ENCODE measurements around the gene CLCNKA. TPM values are rescaled to one million over a fixed set of nuclear protein-coding genes. Genes with fewer than 3 reads are reported as not detected.
"Not testable (repeated sequence)": the region's sequence is repeated elsewhere in the genome, so short reads cannot be mapped to it uniquely, and the experiment has no call there.

Gene CLCNKA
- total RNA-seq, 2 experiments from 2014 or later, result not detected

- no peak overlapping the region for H3K27ac Mint-ChIP-seq
- CTCF ChIA-PET, result interaction anchor here (1.4 kb wide), 1 partner anchor 13 kb away, joined by 6 read pairs; no protein-coding TSS in a partner anchor
Observed at GRCh38 chr1:16023050-16023653, 1.3 kb downstream of the CLCNKA start.

GRCh38 chr1:16026302-16026701 lies 4.5 kb downstream of the CLCNKA start:
- CTCF ChIA-PET; DNase-seq; H3K4me1 Mint-ChIP-seq (ENCODE audit: low read depth); H3K4me3 Mint-ChIP-seq; H3K9me3 Mint-ChIP-seq; intact Hi-C loops (cut with micrococcal nuclease); H3K36me3 Mint-ChIP-seq (ENCODE audit: low read depth); H3K27ac Mint-ChIP-seq: not testable (repeated sequence)
- peaks cover 15% of the 10 kb centered on the region for H3K27me3 Mint-ChIP-seq (ENCODE audit: low read depth)

More at GRCh38 chr1:16023050-16023653, 1.3 kb downstream of the CLCNKA start:
- DNase-seq, result no peak
- Mint-ChIP-seq H3K4me1 (ENCODE audit: low read depth) (peaks cover 4% of the 10 kb centered on the region), H3K36me3 (ENCODE audit: low read depth) (no peaks in the 10 kb centered on the region), H3K27me3 (ENCODE audit: low read depth) (peaks cover under 1% of the 10 kb centered on the region), H3K9me3 (no peaks in the 10 kb centered on the region), H3K4me3 (no peak overlapping the region)
- intact Hi-C loops (cut with micrococcal nuclease), result no loop called here

- Mint-ChIP-seq H3K36me3 (ENCODE audit: low read depth) (no peaks in the 10 kb centered on the region), H3K9me3 (no peaks in the 10 kb centered on the region), H3K4me3 (no peak overlapping the region), H3K4me1 (ENCODE audit: low read depth) (peaks cover 4% of the 10 kb centered on the region), H3K27me3 (ENCODE audit: low read depth) (peaks cover 15% of the 10 kb centered on the region), H3K27ac (no peak overlapping the region)
- DNase-seq, result no peak
- intact Hi-C loops (cut with micrococcal nuclease), result no loop called here
- CTCF ChIA-PET, result no interaction called here
Observed at GRCh38 chr1:16026723-16027484, 5.1 kb downstream of the CLCNKA start.

GRCh38 chr1:16028237-16029002 lies 6.6 kb downstream of the CLCNKA start:
- DNase-seq, result no peak
- H3K4me1 Mint-ChIP-seq (ENCODE audit: low read depth), result peaks cover 4% of the 10 kb centered on the region
- no peaks in the 10 kb centered on the region for H3K36me3 Mint-ChIP-seq (ENCODE audit: low read depth)
- CTCF ChIA-PET, result no interaction called here
- H3K27ac Mint-ChIP-seq, result no peak overlapping the region
- H3K27me3 Mint-ChIP-seq (ENCODE audit: low read depth), result peaks cover 17% of the 10 kb centered on the region
- H3K9me3 Mint-ChIP-seq, result no peaks in the 10 kb centered on the region
- intact Hi-C loops (cut with micrococcal nuclease), result no loop called here
- no peak overlapping the region for H3K4me3 Mint-ChIP-seq

GRCh38 chr1:16029003-16029268 lies 7.1 kb downstream of the CLCNKA start:
- H3K36me3 Mint-ChIP-seq (ENCODE audit: low read depth); CTCF ChIA-PET; intact Hi-C loops (cut with micrococcal nuclease): not testable (repeated sequence)

GRCh38 chr1:16029288-16029687 lies 7.5 kb downstream of the CLCNKA start:
- Mint-ChIP-seq H3K36me3 (ENCODE audit: low read depth) (no peaks in the 10 kb centered on the region), H3K27me3 (ENCODE audit: low read depth) (peaks cover 17% of the 10 kb centered on the region), H3K4me3 (no peak overlapping the region), H3K9me3 (no peaks in the 10 kb centered on the region), H3K4me1 (ENCODE audit: low read depth) (peaks cover 4% of the 10 kb centered on the region), H3K27ac (no peak overlapping the region)
- intact Hi-C loops (cut with micrococcal nuclease), result no loop called here
- no peak for DNase-seq
- CTCF ChIA-PET, result no interaction called here

More at GRCh38 chr1:16029003-16029268, 7.1 kb downstream of the CLCNKA start:
- H3K4me3 Mint-ChIP-seq; DNase-seq; H3K4me1 Mint-ChIP-seq (ENCODE audit: low read depth); H3K27ac Mint-ChIP-seq; H3K9me3 Mint-ChIP-seq: not testable (repeated sequence)
- peaks cover 17% of the 10 kb centered on the region for H3K27me3 Mint-ChIP-seq (ENCODE audit: low read depth)

GRCh38 chr1:16031551-16031950 lies 9.7 kb downstream of the CLCNKA start:
- intact Hi-C loops (cut with micrococcal nuclease), result no loop called here
- CTCF ChIA-PET, result interaction anchor here (0.6 to 1.7 kb wide), 2 partner anchors 39 to 239 kb away, joined by 3 to 4 read pairs; no protein-coding TSS in a partner anchor
- no peak overlapping the region for H3K27ac Mint-ChIP-seq
- H3K4me3 Mint-ChIP-seq, result no peak overlapping the region
- DNase-seq, result no peak
- H3K4me1 Mint-ChIP-seq (ENCODE audit: low read depth), result peaks cover 4% of the 10 kb centered on the region
- peaks cover 17% of the 10 kb centered on the region for H3K27me3 Mint-ChIP-seq (ENCODE audit: low read depth)
- H3K36me3 Mint-ChIP-seq (ENCODE audit: low read depth), result no peaks in the 10 kb centered on the region
- H3K9me3 Mint-ChIP-seq, result no peaks in the 10 kb centered on the region

- H3K4me3 Mint-ChIP-seq, result no peak overlapping the region
- intact Hi-C loops (cut with micrococcal nuclease), result loop anchor here (1.0 kb wide), 2 partner anchors 23 to 25 kb away; no protein-coding TSS in a partner anchor
- peak; percentile 70 for DNase-seq
- no peaks in the 10 kb centered on the region for H3K36me3 Mint-ChIP-seq (ENCODE audit: low read depth)
- peaks cover 17% of the 10 kb centered on the region for H3K27me3 Mint-ChIP-seq (ENCODE audit: low read depth)
- peaks cover 2% of the 10 kb centered on the region for H3K4me1 Mint-ChIP-seq (ENCODE audit: low read depth)
- no peaks in the 10 kb centered on the region for H3K9me3 Mint-ChIP-seq
- CTCF ChIA-PET, result interaction anchor here (1.3 to 1.7 kb wide), 2 partner anchors 24 to 38 kb away, joined by 3 to 4 read pairs; no protein-coding TSS in a partner anchor
- H3K27ac Mint-ChIP-seq, result no peak overlapping the region
Observed at GRCh38 chr1:16032388-16033102, 10.7 kb downstream of the CLCNKA start.

- peaks cover 17% of the 10 kb centered on the region for H3K27me3 Mint-ChIP-seq (ENCODE audit: low read depth)
- DNase-seq; H3K4me1 Mint-ChIP-seq (ENCODE audit: low read depth); H3K36me3 Mint-ChIP-seq (ENCODE audit: low read depth); H3K4me3 Mint-ChIP-seq; H3K9me3 Mint-ChIP-seq; H3K27ac Mint-ChIP-seq: not testable (repeated sequence)
- CTCF ChIA-PET, result interaction anchor here (0.7 to 1.3 kb wide), 2 partner anchors 25 to 41 kb away, joined by 3 to 4 read pairs; no protein-coding TSS in a partner anchor
- intact Hi-C loops (cut with micrococcal nuclease), result loop anchor here (1.0 kb wide), 2 partner anchors 24 kb away; no protein-coding TSS in a partner anchor
Observed at GRCh38 chr1:16033103-16033632, 11.3 kb downstream of the CLCNKA start.

- intact Hi-C loops (cut with micrococcal nuclease); H3K4me3 Mint-ChIP-seq; H3K27me3 Mint-ChIP-seq (ENCODE audit: low read depth); DNase-seq; H3K4me1 Mint-ChIP-seq (ENCODE audit: low read depth); H3K9me3 Mint-ChIP-seq; H3K36me3 Mint-ChIP-seq (ENCODE audit: low read depth); H3K27ac Mint-ChIP-seq: not testable (repeated sequence)
- CTCF ChIA-PET, result interaction anchor here (0.5 kb wide), 1 partner anchor 156 kb away, joined by 5 read pairs; no protein-coding TSS in a partner anchor
Observed at GRCh38 chr1:16036461-16036860, 14.6 kb downstream of the CLCNKA start.

- Mint-ChIP-seq H3K36me3 (ENCODE audit: low read depth) (no peaks in the 10 kb centered on the region), H3K27me3 (ENCODE audit: low read depth) (no peaks in the 10 kb centered on the region), H3K4me1 (ENCODE audit: low read depth) (no peaks in the 10 kb centered on the region), H3K4me3 (no peak overlapping the region), H3K9me3 (no peaks in the 10 kb centered on the region), H3K27ac (no peak overlapping the region)
- DNase-seq, result no peak
- CTCF ChIA-PET, result no interaction called here
- intact Hi-C loops (cut with micrococcal nuclease), result no loop called here
Observed at GRCh38 chr1:16038620-16038912, 16.7 kb downstream of the CLCNKA start.

GRCh38 chr1:16039871-16040270 lies 18.0 kb downstream of the CLCNKA start:
- intact Hi-C loops (cut with micrococcal nuclease); DNase-seq; CTCF ChIA-PET; H3K9me3 Mint-ChIP-seq; H3K27me3 Mint-ChIP-seq (ENCODE audit: low read depth); H3K4me3 Mint-ChIP-seq; H3K36me3 Mint-ChIP-seq (ENCODE audit: low read depth); H3K27ac Mint-ChIP-seq; H3K4me1 Mint-ChIP-seq (ENCODE audit: low read depth): not testable (repeated sequence)
